ENCODE measurements around the gene DMD. TPM values are rescaled to one million over a fixed set of nuclear protein-coding genes. Genes with fewer than 3 reads are reported as not detected.

Gene DMD
- total and polyA plus RNA-seq, 7 donors: 2.5 to 260 (median 183) TPM

DNA sequence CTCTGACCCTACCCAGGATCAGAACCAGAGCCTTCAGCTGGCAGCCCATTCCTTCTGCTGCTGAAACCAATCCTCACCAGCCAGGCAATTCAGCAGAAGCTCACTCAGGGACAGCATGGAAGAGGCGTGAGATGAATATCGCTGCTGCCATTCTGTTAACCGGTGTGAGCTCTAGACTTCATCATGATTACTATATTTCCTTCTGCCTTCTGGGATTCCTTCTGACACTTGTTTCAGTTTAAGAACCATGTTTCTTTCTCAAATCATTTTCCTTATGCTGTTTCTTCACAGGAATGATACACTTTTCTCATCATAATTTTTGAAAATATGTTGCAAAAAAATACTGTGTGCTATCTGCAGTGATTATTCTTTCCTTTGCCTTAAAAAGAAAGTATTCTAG, 1666.2 kb downstream of the DMD start:
- no peak for DNase-seq
- H3K4me3 ChIP-seq: no peak overlapping the region
- no peak overlapping the region for H3K27ac ChIP-seq
- H3K4me1 ChIP-seq: no peaks in the 10 kb centered on the region
- intact Hi-C loops (cut with DNase I): no loop called here
- H3K27me3 ChIP-seq: no peaks in the 10 kb centered on the region
- TF ChIP-seq POLR2A (IDR thresholded peaks at IDR 0.05) (no peak), EP300 (IDR thresholded peaks at IDR 0.05) (no peak), POLR2AphosphoS5 (IDR thresholded peaks at IDR 0.05) (no peak)
- TF ChIP-seq, protein P1, sequence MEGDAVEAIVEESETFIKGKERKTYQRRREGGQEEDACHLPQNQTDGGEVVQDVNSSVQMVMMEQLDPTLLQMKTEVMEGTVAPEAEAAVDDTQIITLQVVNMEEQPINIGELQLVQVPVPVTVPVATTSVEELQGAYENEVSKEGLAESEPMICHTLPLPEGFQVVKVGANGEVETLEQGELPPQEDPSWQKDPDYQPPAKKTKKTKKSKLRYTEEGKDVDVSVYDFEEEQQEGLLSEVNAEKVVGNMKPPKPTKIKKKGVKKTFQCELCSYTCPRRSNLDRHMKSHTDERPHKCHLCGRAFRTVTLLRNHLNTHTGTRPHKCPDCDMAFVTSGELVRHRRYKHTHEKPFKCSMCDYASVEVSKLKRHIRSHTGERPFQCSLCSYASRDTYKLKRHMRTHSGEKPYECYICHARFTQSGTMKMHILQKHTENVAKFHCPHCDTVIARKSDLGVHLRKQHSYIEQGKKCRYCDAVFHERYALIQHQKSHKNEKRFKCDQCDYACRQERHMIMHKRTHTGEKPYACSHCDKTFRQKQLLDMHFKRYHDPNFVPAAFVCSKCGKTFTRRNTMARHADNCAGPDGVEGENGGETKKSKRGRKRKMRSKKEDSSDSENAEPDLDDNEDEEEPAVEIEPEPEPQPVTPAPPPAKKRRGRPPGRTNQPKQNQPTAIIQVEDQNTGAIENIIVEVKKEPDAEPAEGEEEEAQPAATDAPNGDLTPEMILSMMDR (IDR thresholded peaks at IDR 0.05): no peak
- H3K9me3 ChIP-seq: no peaks in the 10 kb centered on the region
- 93 to 97% methylated on average over 3 of the region's 3 CpGs for WGBS, 2 donors
- H3K36me3 ChIP-seq: no peaks in the 10 kb centered on the region

GRCh38 chrX:31543634-31544033, 1667.7 kb downstream of the DMD start:
- Histone ChIP-seq H3K9me3 (no peaks in the 10 kb centered on the region), H3K4me3 (no peak overlapping the region), H3K27ac (no peak overlapping the region), H3K36me3 (no peaks in the 10 kb centered on the region), H3K27me3 (no peaks in the 10 kb centered on the region), H3K4me1 (no peaks in the 10 kb centered on the region)
- DNase-seq: no peak
- intact Hi-C loops (cut with DNase I): no loop called here
- WGBS, 2 donors: 11 to 56% methylated on average over 3 of the region's 3 CpGs
- TF ChIP-seq POLR2AphosphoS5 (IDR thresholded peaks at IDR 0.05) (no peak), POLR2A (IDR thresholded peaks at IDR 0.05) (no peak), EP300 (IDR thresholded peaks at IDR 0.05) (no peak)
- TF ChIP-seq, protein P1 (IDR thresholded peaks at IDR 0.05): no peak

DNA sequence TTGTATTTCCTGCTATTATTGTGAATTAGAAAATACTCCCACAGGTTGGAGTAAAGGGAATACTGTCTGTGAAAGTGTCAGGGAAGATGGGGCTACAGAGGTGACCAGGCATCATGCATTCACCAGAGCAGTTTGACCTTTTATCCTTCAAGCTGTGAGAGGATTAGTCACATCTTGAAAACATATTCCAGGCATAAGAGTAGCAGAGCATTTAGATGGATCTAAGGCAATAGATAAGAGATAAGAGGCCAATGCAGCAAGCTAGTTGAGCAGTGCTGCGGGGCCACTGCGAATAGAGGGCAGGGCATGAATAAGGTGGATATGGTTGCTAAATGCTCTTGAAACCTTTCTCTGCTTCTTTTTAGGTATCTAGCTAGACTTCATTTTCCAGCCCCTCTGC, 1668.8 kb downstream of the DMD start:
- TF ChIP-seq, protein P1 (IDR thresholded peaks at IDR 0.05): no peak
- no peak for TF ChIP-seq POLR2AphosphoS5 (IDR thresholded peaks at IDR 0.05)
- no peak for TF ChIP-seq EP300 (IDR thresholded peaks at IDR 0.05)
- no peak for TF ChIP-seq POLR2A (IDR thresholded peaks at IDR 0.05)
- no peaks in the 10 kb centered on the region for H3K9me3 ChIP-seq
- no peaks in the 10 kb centered on the region for H3K4me1 ChIP-seq
- no peak overlapping the region for H3K4me3 ChIP-seq
- no peak for DNase-seq
- no peaks in the 10 kb centered on the region for H3K27me3 ChIP-seq
- no peaks in the 10 kb centered on the region for H3K36me3 ChIP-seq
- intact Hi-C loops (cut with DNase I): no loop called here
- WGBS, 2 donors: 87 to 97% methylated on average over 2 of the region's 2 CpGs
- H3K27ac ChIP-seq: no peak overlapping the region

GRCh38 chrX:31540313-31540712, 1671.0 kb downstream of the DMD start:
- no peaks in the 10 kb centered on the region for H3K27me3 ChIP-seq
- no peak for DNase-seq
- no peaks in the 10 kb centered on the region for H3K9me3 ChIP-seq
- TF ChIP-seq, protein P1 (IDR thresholded peaks at IDR 0.05): no peak
- TF ChIP-seq POLR2AphosphoS5 (IDR thresholded peaks at IDR 0.05) (no peak), POLR2A (IDR thresholded peaks at IDR 0.05) (no peak), EP300 (IDR thresholded peaks at IDR 0.05) (no peak)
- WGBS, 2 donors: 73 to 87% methylated on average over 2 of the region's 2 CpGs
- no peak overlapping the region for H3K27ac ChIP-seq
- no peaks in the 10 kb centered on the region for H3K4me1 ChIP-seq
- no peaks in the 10 kb centered on the region for H3K36me3 ChIP-seq
- intact Hi-C loops (cut with DNase I): no loop called here
- no peak overlapping the region for H3K4me3 ChIP-seq

- H3K27me3 ChIP-seq: no peaks in the 10 kb centered on the region
- DNase-seq: no peak
- intact Hi-C loops (cut with DNase I): no loop called here
- H3K27ac ChIP-seq: no peak overlapping the region
- no peaks in the 10 kb centered on the region for H3K36me3 ChIP-seq
- TF ChIP-seq, protein P1 (IDR thresholded peaks at IDR 0.05): no peak
- TF ChIP-seq POLR2A (IDR thresholded peaks at IDR 0.05): no peak
- no peak for TF ChIP-seq POLR2AphosphoS5 (IDR thresholded peaks at IDR 0.05)
- no peak for TF ChIP-seq EP300 (IDR thresholded peaks at IDR 0.05)
- no peak overlapping the region for H3K4me3 ChIP-seq
- 66 to 85% methylated on average over 7 of the region's 7 CpGs for WGBS, 2 donors
- no peaks in the 10 kb centered on the region for H3K9me3 ChIP-seq
- no peaks in the 10 kb centered on the region for H3K4me1 ChIP-seq
Observed at GRCh38 chrX:31527455-31528126, 1683.8 kb downstream of the DMD start.

All from sigmoid colon (tissue), 7 donors.